ENCODE data around the gene GNAO1.

DNA sequence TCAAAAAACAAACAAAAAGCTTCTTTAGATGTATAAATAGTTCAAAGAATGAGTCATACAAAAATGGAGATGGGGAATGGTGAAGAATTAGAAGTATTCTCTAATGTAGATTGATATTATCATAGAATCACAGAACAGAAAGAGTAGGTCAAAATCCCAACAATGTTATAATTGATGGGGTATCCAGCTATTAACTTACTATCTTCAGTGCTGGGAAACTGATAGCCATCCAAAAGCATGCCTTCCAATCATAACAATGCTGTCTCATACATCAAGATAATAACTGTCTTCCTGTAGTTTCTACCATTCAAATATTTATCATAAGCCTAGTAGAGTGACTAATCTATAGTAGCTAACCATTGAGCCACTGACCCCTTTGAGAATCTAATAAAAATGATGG, 26.7 kb upstream of the GNAO1 start:
- no peak for TF ChIP-seq GATA2 (IDR thresholded peaks at IDR 0.05; ENCODE audit: low read depth, low read length)
- TF ChIP-seq GATA3 (IDR thresholded peaks at IDR 0.05; ENCODE audit: low read depth, low read length): no peak
